Pons (tissue), 1 donor: ENCODE measurements around the gene ATF6.

Source experiments
- DNase-seq: peaks from one replicate; pipeline ENCODE4 v3.0.0-alpha.2; 2016; ENCODE audit warnings: low spot score

The ATF6 gene

GRCh38 chr1:161970036-161970435 is 203.9 kb downstream of the ATF6 start:
- DNase-seq, result no peak

- no peak for DNase-seq
Measured at GRCh38 chr1:161970633-161971032, 204.5 kb downstream of the ATF6 start.

GRCh38 chr1:161972828-161973227 is 206.7 kb downstream of the ATF6 start:
- DNase-seq, result no peak

GRCh38 chr1:161973924-161974845 is 208.1 kb downstream of the ATF6 start:
- no peak for DNase-seq

- DNase-seq, result no peak
Measured at GRCh38 chr1:161978011-161978790, 212.1 kb downstream of the ATF6 start.

- no peak for DNase-seq
Measured at GRCh38 chr1:161981126-161981525, 215.0 kb downstream of the ATF6 start.

- DNase-seq, result no peak
Measured at GRCh38 chr1:161981735-161982506, 215.8 kb downstream of the ATF6 start.

GRCh38 chr1:161982507-161982895 is 216.4 kb downstream of the ATF6 start:
- no peak for DNase-seq

- DNase-seq, result no peak
Measured at GRCh38 chr1:161982917-161983316, 216.8 kb downstream of the ATF6 start.

- DNase-seq, result no peak
Measured at GRCh38 chr1:161983725-161984124, 217.6 kb downstream of the ATF6 start.

- no peak for DNase-seq
Measured at GRCh38 chr1:161985301-161985822, 219.2 kb downstream of the ATF6 start.

GRCh38 chr1:161986328-161986727 is 220.2 kb downstream of the ATF6 start:
- peak; percentile 37 for DNase-seq

- no peak for DNase-seq
Measured at GRCh38 chr1:161987303-161987702, 221.2 kb downstream of the ATF6 start.

- no peak for DNase-seq
Measured at GRCh38 chr1:161987872-161988271, 221.8 kb downstream of the ATF6 start.

GRCh38 chr1:161988413-161988812 is 222.3 kb downstream of the ATF6 start:
- DNase-seq, result no peak

GRCh38 chr1:161989108-161989507 is 223.0 kb downstream of the ATF6 start:
- DNase-seq, result no peak

GRCh38 chr1:161989786-161990185 is 223.7 kb downstream of the ATF6 start:
- peak; percentile 53 for DNase-seq

- no peak for DNase-seq
Measured at GRCh38 chr1:161993576-161993975, 227.5 kb downstream of the ATF6 start.

- peak; percentile 81 for DNase-seq
Measured at GRCh38 chr1:161994175-161994668, 228.1 kb downstream of the ATF6 start.

- no peak for DNase-seq
Measured at GRCh38 chr1:161997152-161997551, 231.0 kb downstream of the ATF6 start.

GRCh38 chr1:161998811-161999210 is 232.7 kb downstream of the ATF6 start:
- no peak for DNase-seq
